Endometrial microvascular endothelial cells (primary cell): ENCODE data around the gene RIMBP2. TPM values are rescaled to one million over a fixed set of nuclear protein-coding genes. Genes with fewer than 3 reads are reported as not detected.

ENCODE experiments used
- in situ Hi-C: cut with HindIII; loops from 2 replicates; pipeline ENCODE4 v1.10.0; 2017; ENCODE audit warnings: low sequenced_read_pairs, low pct_unique_long_range_greater_than_20kb; ENCODE audit errors: inconsistent ontology term
- total RNA-seq: library from RNA; depleted of rRNA; stranded (reverse); fragments of >200 nt; gene quantifications from one replicate; pipeline ENCODE4 v1.2.3, GENCODE V29; 2015; ENCODE audit errors: inconsistent ontology term

Gene RIMBP2
- total RNA-seq, 1 donor from 2014 or later = not detected

- in situ Hi-C loops = no loop called here
Measured at GRCh38 chr12:130620756-130621155, 95.3 kb downstream of the RIMBP2 start.

GRCh38 chr12:130620281-130620680 is 95.8 kb downstream of the RIMBP2 start:
- in situ Hi-C loops = no loop called here

DNA sequence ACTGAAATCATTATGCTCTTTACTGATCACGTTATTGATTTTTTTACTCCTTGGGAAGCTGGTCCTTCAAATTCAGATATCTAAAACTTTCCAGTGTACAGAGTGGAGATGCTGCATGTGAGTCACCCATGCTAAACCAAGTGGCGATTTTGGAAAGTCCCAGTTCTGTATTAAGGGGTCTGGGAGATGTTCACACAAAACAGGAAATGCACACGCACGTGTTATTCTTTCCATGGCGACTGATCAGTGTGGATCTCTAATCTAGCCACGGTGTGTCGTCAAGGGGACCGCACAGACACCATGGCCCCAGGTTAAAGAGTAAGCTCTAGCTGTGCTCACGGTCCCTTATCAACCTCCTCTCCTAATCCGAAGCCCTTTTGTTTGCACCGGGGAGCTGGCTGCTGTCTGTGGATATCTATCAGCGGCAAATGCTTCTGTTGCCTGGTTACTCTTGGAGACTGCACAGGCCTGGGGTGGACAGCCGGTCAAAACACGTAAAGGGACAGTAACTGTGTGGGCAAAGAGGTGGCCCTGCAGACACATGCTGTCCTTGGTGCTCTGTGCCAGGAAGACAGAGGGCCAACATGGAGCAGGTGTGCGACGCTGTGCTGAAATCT is 96.6 kb downstream of the RIMBP2 start:
- in situ Hi-C loops = no loop called here

GRCh38 chr12:130617219-130617618 is 98.9 kb downstream of the RIMBP2 start:
- in situ Hi-C loops = no loop called here

- in situ Hi-C loops = no loop called here
Measured at GRCh38 chr12:130615861-130616345, 100.2 kb downstream of the RIMBP2 start.

GRCh38 chr12:130614530-130614905 is 101.6 kb downstream of the RIMBP2 start:
- in situ Hi-C loops = no loop called here

GRCh38 chr12:130613831-130614529 is 102.1 kb downstream of the RIMBP2 start:
- in situ Hi-C loops = no loop called here

DNA sequence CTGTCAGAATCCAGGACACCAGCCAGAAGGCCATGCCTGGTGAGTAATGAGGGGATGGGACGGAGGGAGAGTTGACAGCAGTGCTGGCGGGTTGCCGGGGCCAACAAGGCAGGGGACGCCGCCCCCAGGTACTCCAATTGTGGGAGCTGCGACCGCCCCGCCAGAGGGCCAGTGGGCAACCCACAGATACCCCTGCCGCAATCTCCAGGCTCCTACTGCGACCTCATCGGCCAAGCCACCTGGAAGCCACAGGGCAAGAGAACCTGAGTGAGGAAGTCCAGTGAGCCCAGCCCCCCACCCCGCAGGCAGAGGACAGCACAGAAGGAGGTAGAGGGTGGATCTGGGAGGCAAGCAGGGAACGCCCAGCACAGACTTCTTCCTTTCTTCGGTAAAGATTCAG is 103.0 kb downstream of the RIMBP2 start:
- in situ Hi-C loops = no loop called here

- in situ Hi-C loops = no loop called here
Measured at GRCh38 chr12:130611026-130611905, 104.8 kb downstream of the RIMBP2 start.

- in situ Hi-C loops = no loop called here
Measured at GRCh38 chr12:130609966-130610365, 106.1 kb downstream of the RIMBP2 start.

DNA sequence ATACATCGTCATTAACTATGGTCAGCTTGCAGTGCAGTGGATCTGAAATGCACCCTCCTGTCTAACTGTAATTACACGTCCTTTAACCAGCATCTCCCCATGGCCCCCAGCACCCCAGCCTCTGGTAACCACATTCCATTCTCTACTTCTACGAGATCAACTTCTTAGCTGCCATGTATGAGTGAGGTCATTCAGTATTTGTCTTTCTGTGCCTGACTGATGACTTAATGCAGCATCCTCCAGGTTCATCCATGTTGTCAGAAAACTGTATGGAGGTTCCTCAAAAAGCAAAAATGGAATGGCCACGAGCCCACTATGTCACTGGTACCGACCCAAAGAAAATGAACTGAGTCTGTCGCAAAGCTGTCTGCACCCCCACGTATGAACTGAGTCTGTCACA is 107.3 kb downstream of the RIMBP2 start:
- in situ Hi-C loops = no loop called here

GRCh38 chr12:130608132-130608531 is 108.0 kb downstream of the RIMBP2 start:
- in situ Hi-C loops = no loop called here

- in situ Hi-C loops = no loop called here
Measured at GRCh38 chr12:130606231-130606630, 109.9 kb downstream of the RIMBP2 start.

- in situ Hi-C loops = no loop called here
Measured at GRCh38 chr12:130603396-130603965, 112.6 kb downstream of the RIMBP2 start.

DNA sequence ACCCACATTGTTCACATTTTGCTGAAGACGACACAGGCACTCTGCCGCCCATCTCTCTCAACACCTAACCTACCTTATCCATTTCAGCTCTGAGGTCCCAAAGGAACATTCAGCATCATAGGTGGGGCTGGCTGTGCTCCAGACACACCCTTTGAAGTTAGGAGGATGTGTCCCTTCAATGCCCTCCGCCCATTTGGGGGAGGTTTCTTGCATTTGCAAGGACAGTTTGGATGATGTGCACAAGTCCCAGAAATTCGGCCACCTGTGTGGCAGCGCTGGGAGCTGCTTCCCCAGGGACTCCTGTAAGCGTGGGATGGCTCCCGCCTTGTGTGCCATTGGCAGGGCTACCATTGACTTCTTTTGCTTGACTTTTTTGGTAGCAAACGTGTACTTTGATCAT is 113.8 kb downstream of the RIMBP2 start:
- in situ Hi-C loops = no loop called here

DNA sequence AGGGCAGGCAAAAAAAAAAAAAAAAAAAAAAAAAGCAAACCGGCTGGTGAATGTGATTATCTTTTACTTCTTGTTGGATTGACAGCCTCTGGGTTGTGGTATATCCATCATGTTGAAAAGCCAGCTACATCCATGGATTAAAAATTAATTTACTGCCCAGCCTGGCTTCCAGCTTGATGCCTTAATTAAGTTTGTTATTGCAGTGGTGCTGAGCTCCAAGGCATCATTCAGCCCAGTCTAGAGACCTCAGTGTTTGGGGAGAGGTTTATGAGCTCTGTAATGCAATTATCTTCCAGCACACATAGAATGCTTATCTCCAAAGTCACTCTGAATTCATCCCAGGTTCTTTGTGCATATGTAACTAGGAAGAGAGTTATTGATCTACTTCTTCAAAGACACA is 114.8 kb downstream of the RIMBP2 start:
- in situ Hi-C loops = no loop called here

DNA sequence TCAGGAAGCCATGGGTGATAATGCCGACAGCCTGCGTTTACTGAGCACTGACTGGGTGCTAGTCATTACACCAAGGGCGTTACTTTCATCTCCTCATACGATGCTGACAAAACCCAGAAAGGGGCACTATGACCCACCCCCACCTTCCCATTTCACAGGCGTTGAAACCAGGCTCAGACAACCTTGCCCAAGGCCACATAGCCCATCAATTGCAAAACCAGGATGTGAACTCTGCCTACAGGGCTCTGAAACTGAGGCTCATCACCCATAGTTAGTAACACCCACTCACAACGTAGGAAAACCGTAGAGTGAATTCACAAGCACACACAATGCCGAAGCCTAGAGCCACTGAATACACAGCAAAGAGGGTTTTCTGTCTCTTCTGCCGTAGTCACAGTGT is 119.9 kb downstream of the RIMBP2 start:
- in situ Hi-C loops = no loop called here

- in situ Hi-C loops = no loop called here
Measured at GRCh38 chr12:130595566-130595965, 120.5 kb downstream of the RIMBP2 start.

GRCh38 chr12:130593056-130593455 is 123.0 kb downstream of the RIMBP2 start:
- in situ Hi-C loops = no loop called here
